IMR-90 (cell line): ENCODE results near the gene EPB41L4A. TPM values are rescaled to one million over a fixed set of nuclear protein-coding genes. Genes with fewer than 3 reads are reported as not detected.

Source experiments
- ATAC-seq: fragments of 200-7000 bp; cut with Tn5 transposase; 2 replicates; pipeline ENCODE4 v1.9.1; 2020; ENCODE audit warnings: low read depth, mild to moderate bottlenecking, moderate library complexity
- BruUV-seq: library from RNA; stranded (reverse); fragments of 400-500 nt; replicated peaks from 2 replicates; lab custom pipeline; 2021; lab: Mats Ljungman, UMichigan
- CTCF ChIA-PET: fragments of 300-600 bp; formaldehyde crosslinking; extraction: SDS; loops from one replicate; lab custom pipeline; 2021; ENCODE audit warnings: antibody characterized with exemption; lab: Yijun Ruan, JAX
- POLR2A ChIA-PET: fragments of 300-600 bp; sonication (Branson Sonifier 250); formaldehyde crosslinking; loops from one replicate; lab custom pipeline; 2022; ENCODE audit warnings: antibody characterized with exemption; ENCODE audit not compliant: unreplicated experiment; lab: Charles Lee
- DNase-seq: peaks from one replicate; pipeline ENCODE4 v3.0.0; 2013
- H2AFZ ChIP-seq: replicated peaks from 2 replicates; pipeline ENCODE3; 2013; ENCODE audit warnings: low read length, mild to moderate bottlenecking; ENCODE audit not compliant: poor library complexity
- H2AK5ac ChIP-seq: 2 replicates; pipeline ENCODE4 v1.6.1; 2013; ENCODE audit warnings: low read depth, low read length, inconsistent platforms
- H2AK9ac ChIP-seq: replicated peaks from 2 replicates; pipeline ENCODE3; 2013; ENCODE audit warnings: mild to moderate bottlenecking, low read depth, low read length, moderate library complexity; ENCODE audit not compliant: poor library complexity
- H2BK120ac ChIP-seq: 2 replicates; pipeline ENCODE4 v1.6.1; 2013; ENCODE audit warnings: low read depth, low read length, inconsistent platforms
- H2BK15ac ChIP-seq: 3 replicates; pipeline ENCODE4 v1.6.1; 2013; ENCODE audit warnings: low read depth, low read length, inconsistent platforms
- H2BK20ac ChIP-seq: 2 replicates; pipeline ENCODE4 v1.6.1; 2013; ENCODE audit warnings: low read depth, mild to moderate bottlenecking, inconsistent platforms, low read length, moderate library complexity
- H2BK5ac ChIP-seq: 2 replicates; pipeline ENCODE4 v1.6.1; 2013; ENCODE audit warnings: mild to moderate bottlenecking, low read depth, low read length, inconsistent platforms; ENCODE audit not compliant: poor library complexity, severe bottlenecking
- H3K14ac ChIP-seq: replicated peaks from 2 replicates; pipeline ENCODE4 v1.6.1; 2013; ENCODE audit warnings: low read depth, low read length, inconsistent platforms
- H3K18ac ChIP-seq: 2 replicates; pipeline ENCODE4 v1.6.1; 2013; ENCODE audit warnings: low read depth, low read length, control low read depth
- H3K23ac ChIP-seq: 2 replicates; pipeline ENCODE4 v1.6.1; 2013; ENCODE audit warnings: low read depth, low read length, inconsistent platforms
- H3K27ac ChIP-seq: 2 replicates; pipeline ENCODE4 v1.5.1; 2013; ENCODE audit warnings: mild to moderate bottlenecking, control low read depth, low read length; ENCODE audit not compliant: insufficient read depth
- H3K27me3 ChIP-seq: 2 replicates; pipeline ENCODE4 v1.6.1; 2013; ENCODE audit warnings: low read length; ENCODE audit not compliant: control insufficient read depth, insufficient read depth
- H3K36me3 ChIP-seq: 2 replicates; pipeline ENCODE4 v1.6.1; 2013; ENCODE audit warnings: low read length, mixed read lengths; ENCODE audit not compliant: control insufficient read depth, insufficient read depth
- H3K4ac ChIP-seq: 2 replicates; pipeline ENCODE4 v1.6.1; 2013; ENCODE audit warnings: low read depth, low read length, inconsistent platforms
- H3K4me1 ChIP-seq: 2 replicates; pipeline ENCODE4 v1.6.1; 2013; ENCODE audit warnings: low read length, mixed read lengths; ENCODE audit not compliant: control insufficient read depth, insufficient read depth
- H3K4me2 ChIP-seq: 2 replicates; pipeline ENCODE4 v1.6.1; 2013; ENCODE audit warnings: low read depth, mild to moderate bottlenecking, control low read depth, low read length, moderate library complexity
- H3K4me3 ChIP-seq: 2 replicates; pipeline ENCODE4 v1.5.1; 2013; ENCODE audit warnings: low read depth, mild to moderate bottlenecking, control low read depth, low read length, moderate library complexity; ENCODE audit not compliant: insufficient read depth
- H3K56ac ChIP-seq: 2 replicates; pipeline ENCODE4 v1.6.1; 2013; ENCODE audit warnings: low read length, inconsistent platforms; ENCODE audit not compliant: insufficient read depth; ENCODE audit errors: extremely low read depth
- H3K79me1 ChIP-seq, 2 experiments: 2 replicates each; pipeline ENCODE4 v1.6.1; 2013; ENCODE audit warnings: low read length in 2 of 2, inconsistent platforms in 1 of 2, low read depth in 1 of 2
- H3K9ac ChIP-seq: 2 replicates; pipeline ENCODE4 v1.6.1; 2013; ENCODE audit warnings: low read depth, low read length, control low read depth
- H3K9me1 ChIP-seq: 2 replicates; pipeline ENCODE4 v1.6.1; 2013; ENCODE audit warnings: low read length, inconsistent platforms; ENCODE audit not compliant: insufficient read depth
- H3K9me3 ChIP-seq: 2 replicates; pipeline ENCODE4 v1.6.1; 2013; ENCODE audit warnings: low read length; ENCODE audit not compliant: control insufficient read depth, insufficient read depth
- H4K20me1 ChIP-seq: 2 replicates; pipeline ENCODE4 v1.6.1; 2013; ENCODE audit warnings: low read length, inconsistent platforms; ENCODE audit not compliant: insufficient read depth
- H4K5ac ChIP-seq: 2 replicates; pipeline ENCODE4 v1.6.1; 2013; ENCODE audit warnings: mild to moderate bottlenecking, low read depth, low read length, control low read depth
- H4K8ac ChIP-seq, 2 experiments: 2 replicates each; pipeline ENCODE4 v1.6.1; 2013; ENCODE audit warnings: low read depth in 2 of 2, low read length in 2 of 2, control low read depth in 1 of 2, inconsistent platforms in 1 of 2
- H4K91ac ChIP-seq: 2 replicates; pipeline ENCODE4 v1.6.1; 2013; ENCODE audit warnings: low read depth, low read length, inconsistent platforms; ENCODE audit not compliant: insufficient read depth
- BHLHE40 ChIP-seq: fragments of 150-350 bp; IDR thresholded peaks from 2 replicates; pipeline ENCODE4 v1.6.1; 2016; ENCODE audit warnings: mild to moderate bottlenecking, low read depth, low read length
- CEBPB ChIP-seq: IDR thresholded peaks from 2 replicates; pipeline ENCODE4 v1.6.1; 2012; ENCODE audit warnings: low read depth, low read length, improper control_type of control experiment
- CHD1 ChIP-seq: IDR thresholded peaks from 2 replicates; pipeline ENCODE4 v1.6.1; 2012; ENCODE audit warnings: low read depth, low read length, improper control_type of control experiment
- CTCF ChIP-seq: conservative IDR thresholded peaks from 2 replicates; pipeline ENCODE4 v1.5.1; 2012; ENCODE audit warnings: mild to moderate bottlenecking, low read depth, low read length, improper control_type of control experiment
- ELK1 ChIP-seq: fragments of 150-350 bp; IDR thresholded peaks from 2 replicates; pipeline ENCODE4 v1.6.1; 2016; ENCODE audit warnings: low read depth, mild to moderate bottlenecking, low read length, moderate library complexity, borderline replicate concordance
- FOS ChIP-seq: fragments of 150-350 bp; IDR thresholded peaks from 2 replicates; pipeline ENCODE4 v1.6.1; 2016; ENCODE audit warnings: low read depth, low read length
- MAFK ChIP-seq: IDR thresholded peaks from 2 replicates; pipeline ENCODE4 v1.6.1; 2012; ENCODE audit warnings: low read depth, low read length, improper control_type of control experiment
- MAZ ChIP-seq: IDR thresholded peaks from 2 replicates; pipeline ENCODE4 v1.6.1; 2012; ENCODE audit warnings: low read depth, mild to moderate bottlenecking, low read length, improper control_type of control experiment, moderate library complexity, borderline replicate concordance
- MXI1 ChIP-seq: IDR thresholded peaks from 2 replicates; pipeline ENCODE4 v1.6.1; 2012; ENCODE audit warnings: low read depth, mild to moderate bottlenecking, low read length, moderate library complexity, borderline replicate concordance
- NFE2L2 ChIP-seq: fragments of 150-350 bp; IDR thresholded peaks from 2 replicates; pipeline ENCODE4 v1.6.1; 2016; ENCODE audit warnings: low read depth, mild to moderate bottlenecking, low read length
- POLR2A ChIP-seq: IDR thresholded peaks from 2 replicates; pipeline ENCODE4 v1.6.1; 2012; ENCODE audit warnings: mild to moderate bottlenecking, low read depth, low read length
- RAD21 ChIP-seq: IDR thresholded peaks from 2 replicates; pipeline ENCODE4 v1.6.1; 2012; ENCODE audit warnings: low read length, improper control_type of control experiment
- RCOR1 ChIP-seq: IDR thresholded peaks from 2 replicates; pipeline ENCODE4 v1.6.1; 2012; ENCODE audit warnings: mild to moderate bottlenecking, low read length, improper control_type of control experiment; ENCODE audit not compliant: insufficient replicate concordance
- RFX5 ChIP-seq: IDR thresholded peaks from 2 replicates; pipeline ENCODE4 v1.8.0; 2012; ENCODE audit warnings: low read depth, mild to moderate bottlenecking, low read length, moderate library complexity
- SMC3 ChIP-seq: fragments of 150-350 bp; IDR thresholded peaks from 2 replicates; pipeline ENCODE4 v1.6.1; 2016; ENCODE audit warnings: low read depth, mild to moderate bottlenecking, antibody characterized with exemption, low read length, moderate library complexity
- USF2 ChIP-seq: fragments of 150-350 bp; IDR thresholded peaks from 2 replicates; pipeline ENCODE4 v1.6.1; 2017; ENCODE audit warnings: mild to moderate bottlenecking, antibody characterized with exemption, low read length, low read depth
- WGBS, 2 experiments: methylation state at CpG; one replicate each; pipeline versions ENCODE4 v1.1.5 to v1.1.7; 2013; ENCODE audit warnings: missing lambda C conversion rate in 2 of 2; ENCODE audit not compliant: insufficient read length in 1 of 2; ENCODE audit errors: extremely low coverage in 2 of 2; 5-methylcytosine and 5-hydroxymethylcytosine counted together
- dilution Hi-C: fragments of 300-500 bp; cut with HindIII; formaldehyde crosslinking; loops from one replicate; pipeline ENCODE4 v1.14.3; 2018; ENCODE audit warnings: low sequenced_read_pairs; ENCODE audit not compliant: unreplicated experiment
- in situ Hi-C: fragments of 300-500 bp; cut with MboI; formaldehyde crosslinking; loops from 3 replicates; pipeline ENCODE4 v1.14.3; 2019; ENCODE audit warnings: low sequenced_read_pairs, inconsistent platforms, mixed read lengths
- intact Hi-C: fragments of 100-400 bp; cut with micrococcal nuclease; formaldehyde crosslinking; loops from 2 replicates; pipeline ENCODE4 v1.10.0; 2022
- polyA plus RNA-seq, 3 experiments: library from polyadenylated mRNA; depleted of rRNA; stranded (reverse); fragments of >200 nt; gene quantifications; 2 replicates each; pipeline ENCODE4 v1.2.3, GENCODE V29; 2012; ENCODE audit warnings: low replicate concordance in 1 of 3
- total RNA-seq: library from RNA; depleted of rRNA; stranded (reverse); fragments of >200 nt; gene quantifications from 2 replicates; pipeline ENCODE4 v1.2.3, GENCODE V29; 2012

EPB41L4A gene
- total and polyA plus RNA-seq, 2 of the 4 experiments (the other 2 are of a cell fraction): under 0.01 to 0.02 TPM

GRCh38 chr5:112294126-112294525 lies 125.0 kb downstream of the EPB41L4A start:
- Histone ChIP-seq H3K4me3 (no peak overlapping the region), H3K14ac (no peak overlapping the region), H3K18ac (no peak overlapping the region), H3K4me1 (no peaks in the 10 kb centered on the region), H2AFZ (no peak overlapping the region), H4K91ac (no peak overlapping the region), H3K79me1 (no peaks in the 10 kb centered on the region), H2AK5ac (no peak overlapping the region), H2BK5ac (no peak overlapping the region), H4K8ac (no peak overlapping the region), H2AK9ac (no peak overlapping the region), H2BK20ac (no peak overlapping the region), H3K9ac (no peak overlapping the region), H2BK15ac (no peak overlapping the region), H3K4me2 (no peak overlapping the region), H3K36me3 (no peaks in the 10 kb centered on the region), H3K9me1 (no peaks in the 10 kb centered on the region), H2BK120ac (no peak overlapping the region), H3K56ac (no peak overlapping the region), H3K9me3 (no peaks in the 10 kb centered on the region), H3K27ac (no peak overlapping the region), H4K20me1 (no peaks in the 10 kb centered on the region), H3K27me3 (no peaks in the 10 kb centered on the region; the same call in none of the 2 replicates), H3K23ac (no peak overlapping the region), H4K5ac (no peak overlapping the region), H3K4ac (no peak overlapping the region)
- no CpG with 5 or more reads among the region's 5 CpGs for WGBS, 2 experiments
- dilution Hi-C loops: no loop called here
- intact Hi-C loops: no loop called here
- DNase-seq (no peak), ATAC-seq (no peak)
- ChIA-PET POLR2A (no interaction called here), CTCF (no interaction called here)
- TF ChIP-seq RCOR1 (no peak), CTCF (no peak), RAD21 (no peak), RFX5 (no peak), SMC3 (no peak), MXI1 (no peak), BHLHE40 (no peak), FOS (no peak), CHD1 (no peak), USF2 (no peak), NFE2L2 (no peak), MAZ (no peak), MAFK (no peak), POLR2A (no peak), CEBPB (no peak), ELK1 (no peak)
- no TSS peak for BruUV-seq
- in situ Hi-C loops: no loop called here
